H9 (cell line): Measurements from ENCODE around the gene GLS2. TPM values are rescaled to one million over a fixed set of nuclear protein-coding genes. Genes with fewer than 3 reads are reported as not detected.

Experiments
- DNase-seq: peaks from one replicate; pipeline ENCODE4 v3.0.0-alpha.2; 2017
- H2AFZ ChIP-seq: one replicate; pipeline ENCODE4 v1.6.1; 2013; ENCODE audit warnings: mild to moderate bottlenecking, low read length, control low read depth, moderate library complexity
- H2AK5ac ChIP-seq: 2 replicates; pipeline ENCODE4 v1.6.1; 2013; ENCODE audit warnings: low read length, control low read depth, mixed read lengths; ENCODE audit not compliant: insufficient read length
- H2BK120ac ChIP-seq: one replicate; pipeline ENCODE4 v1.6.1; 2013; ENCODE audit warnings: low read depth, mild to moderate bottlenecking, low read length, control low read depth, inconsistent platforms; ENCODE audit not compliant: poor library complexity, severe bottlenecking
- H2BK12ac ChIP-seq: 2 replicates; pipeline ENCODE4 v1.6.1; 2013; ENCODE audit warnings: low read length, control low read depth, mixed read lengths, low read depth; ENCODE audit not compliant: insufficient read length
- H2BK15ac ChIP-seq: 2 replicates; pipeline ENCODE4 v1.6.1; 2013; ENCODE audit warnings: low read depth, low read length, control low read depth
- H2BK20ac ChIP-seq: one replicate; pipeline ENCODE4 v1.6.1; 2013; ENCODE audit warnings: low read depth, mild to moderate bottlenecking, low read length, control low read depth, inconsistent platforms; ENCODE audit not compliant: poor library complexity, severe bottlenecking
- H2BK5ac ChIP-seq: 2 replicates; pipeline ENCODE4 v1.6.1; 2013; ENCODE audit warnings: low read length, control low read depth, mixed read lengths; ENCODE audit not compliant: insufficient read length
- H3K14ac ChIP-seq: 2 replicates; pipeline ENCODE4 v1.6.1; 2013; ENCODE audit warnings: low read length, control low read depth; ENCODE audit not compliant: insufficient read depth
- H3K18ac ChIP-seq: 2 replicates; pipeline ENCODE4 v1.6.1; 2013; ENCODE audit warnings: low read depth, mild to moderate bottlenecking, mixed read lengths, low read length, control low read depth; ENCODE audit not compliant: insufficient read length
- H3K23ac ChIP-seq: 2 replicates; pipeline ENCODE4 v1.6.1; 2013; ENCODE audit warnings: low read length, control low read depth, mixed read lengths, low read depth; ENCODE audit not compliant: insufficient read length
- H3K23me2 ChIP-seq: 2 replicates; pipeline ENCODE4 v1.6.1; 2013; ENCODE audit warnings: low read depth, mild to moderate bottlenecking, mixed read lengths, low read length, control low read depth; ENCODE audit not compliant: insufficient read length, poor library complexity, severe bottlenecking
- H3K27ac ChIP-seq: 2 replicates; pipeline ENCODE4 v1.5.1; 2013; ENCODE audit warnings: low read length, control low read depth, mixed read lengths, low read depth; ENCODE audit not compliant: insufficient read length
- H3K27me3 ChIP-seq: 2 replicates; pipeline ENCODE4 v1.6.1; 2013; ENCODE audit warnings: low read length, control low read depth, inconsistent platforms; ENCODE audit not compliant: insufficient read depth
- H3K4ac ChIP-seq: 2 replicates; pipeline ENCODE4 v1.6.1; 2013; ENCODE audit warnings: low read depth, mild to moderate bottlenecking, control low read depth, inconsistent platforms, low read length, moderate library complexity
- H3K4me1 ChIP-seq: 2 replicates; pipeline ENCODE4 v1.6.1; 2013; ENCODE audit warnings: low read length, control low read depth, inconsistent platforms; ENCODE audit not compliant: insufficient read depth
- H3K4me2 ChIP-seq: 2 replicates; pipeline ENCODE4 v1.6.1; 2013; ENCODE audit warnings: low read length, control low read depth, mixed read lengths; ENCODE audit not compliant: insufficient read length, insufficient read depth
- H3K56ac ChIP-seq: 2 replicates; pipeline ENCODE4 v1.6.1; 2013; ENCODE audit warnings: low read depth, mild to moderate bottlenecking, mixed read lengths, low read length, control low read depth; ENCODE audit not compliant: insufficient read length
- H3K79me1 ChIP-seq: 2 replicates; pipeline ENCODE4 v1.6.1; 2013; ENCODE audit warnings: low read depth, mild to moderate bottlenecking, moderate library complexity, low read length, control low read depth, inconsistent platforms; ENCODE audit not compliant: insufficient read depth, poor library complexity, severe bottlenecking
- H3K79me2 ChIP-seq: 2 replicates; pipeline ENCODE4 v1.6.1; 2013; ENCODE audit warnings: low read length, control low read depth, inconsistent platforms; ENCODE audit not compliant: insufficient read depth
- H3K9ac ChIP-seq: 2 replicates; pipeline ENCODE4 v1.6.1; 2013; ENCODE audit warnings: low read length, control low read depth, mixed read lengths; ENCODE audit not compliant: insufficient read length; ENCODE audit errors: extremely low read depth
- H3K9me3 ChIP-seq: one replicate; pipeline ENCODE4 v1.6.1; 2013; ENCODE audit warnings: low read depth, low read length, inconsistent platforms; ENCODE audit not compliant: control insufficient read depth
- H3T11ph ChIP-seq: one replicate; pipeline ENCODE4 v1.6.1; 2013; ENCODE audit warnings: mild to moderate bottlenecking, low read length, control low read depth, inconsistent platforms
- H4K20me1 ChIP-seq: one replicate; pipeline ENCODE4 v1.6.1; 2013; ENCODE audit not compliant: control insufficient read depth, insufficient read length, insufficient read depth
- H4K5ac ChIP-seq: 2 replicates; pipeline ENCODE4 v1.6.1; 2013; ENCODE audit warnings: low read depth, mild to moderate bottlenecking, mixed read lengths, low read length, control low read depth; ENCODE audit not compliant: insufficient read length
- H4K8ac ChIP-seq: replicated peaks from 2 replicates; pipeline ENCODE4 v1.6.1; 2013; ENCODE audit warnings: low read length, control low read depth, mixed read lengths, low read depth; ENCODE audit not compliant: insufficient read length
- H4K91ac ChIP-seq: 2 replicates; pipeline ENCODE4 v1.6.1; 2013; ENCODE audit warnings: low read depth, mild to moderate bottlenecking, moderate library complexity, mixed read lengths, low read length, control low read depth; ENCODE audit not compliant: insufficient read length
- H3K27ac Mint-ChIP-seq, 3 experiments: 2 replicates in 2 of 3; 3 replicates in 1 of 3; pipeline ENCODE4 v1.8.0; 2020 to 2021; ENCODE audit warnings: mixed read lengths in 3 of 3, mild to moderate bottlenecking in 1 of 3, moderate library complexity in 1 of 3
- H3K27me3 Mint-ChIP-seq: 2 replicates; pipeline ENCODE4 v1.8.0; 2021; ENCODE audit warnings: low read depth, mild to moderate bottlenecking, moderate library complexity, mixed read lengths
- H3K36me3 Mint-ChIP-seq, 3 experiments: 2 replicates in 2 of 3; 3 replicates in 1 of 3; pipeline ENCODE4 v1.8.0; 2020 to 2021; ENCODE audit warnings: low read depth in 3 of 3, mixed read lengths in 3 of 3; ENCODE audit not compliant: insufficient read depth in 1 of 3
- H3K4me1 Mint-ChIP-seq, 2 experiments: 2 replicates each; pipeline ENCODE4 v1.8.0; 2020; ENCODE audit warnings: mixed read lengths in 2 of 2
- H3K4me3 Mint-ChIP-seq, 2 experiments: 2 replicates in 1 of 2; 3 replicates in 1 of 2; pipeline ENCODE4 v1.8.0; 2020 to 2021; ENCODE audit warnings: mild to moderate bottlenecking in 2 of 2, mixed read lengths in 2 of 2, moderate library complexity in 1 of 2
- H3K9me3 Mint-ChIP-seq, 2 experiments: 2 replicates in 1 of 2; 3 replicates in 1 of 2; pipeline ENCODE4 v1.8.0; 2020; ENCODE audit warnings: mild to moderate bottlenecking in 2 of 2, mixed read lengths in 2 of 2, moderate library complexity in 1 of 2
- WGBS: extraction: QIAGEN DNeasy Blood & Tissue Kit; methylation state at CpG from one replicate; pipeline ENCODE4 v1.1.7; 2013; ENCODE audit warnings: missing lambda C conversion rate, low lambda C conversion rate, mixed read lengths; ENCODE audit not compliant: insufficient read length; ENCODE audit errors: extremely low coverage; 5-methylcytosine and 5-hydroxymethylcytosine counted together
- total RNA-seq: library from RNA; stranded (reverse); gene quantifications from 2 replicates; pipeline ENCODE4 v1.2.1, GENCODE V29; 2021
- TF ChIP-seq, protein P1 (sequence below): fragments of 200-600 bp; sonication (generic); conservative IDR thresholded peaks from 3 replicates; pipeline ENCODE4 v1.8.0; 2021; ENCODE audit warnings: antibody characterized with exemption, mild to moderate bottlenecking

The GLS2 gene
- total RNA-seq, 1 experiment from 2014 or later: 17.0 TPM

DNA sequence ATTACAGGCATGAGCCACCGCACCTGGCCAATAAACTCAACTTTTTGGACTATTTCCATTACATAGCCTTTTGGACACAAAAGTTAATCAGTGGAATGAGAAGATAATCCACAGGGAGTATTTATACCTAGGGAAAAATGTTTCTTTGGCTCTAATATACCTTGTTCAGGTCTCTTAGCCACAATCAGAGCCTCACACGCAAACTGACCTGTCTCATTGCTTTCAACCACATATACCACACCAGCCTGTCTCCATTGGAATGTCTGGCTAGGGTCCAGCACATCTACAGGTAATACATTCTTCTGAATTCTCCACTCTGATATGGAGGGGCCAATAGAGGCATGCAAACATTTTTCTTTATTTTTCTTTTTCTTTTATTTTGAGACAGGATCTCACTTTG, 29.9 kb upstream of the GLS2 start:
- Histone ChIP-seq H3K9ac (no peak overlapping the region), H4K91ac (no peak overlapping the region), H3K23me2 (peaks cover 5% of the 10 kb centered on the region), H3K4me1 (no peaks in the 10 kb centered on the region), H3K9me3 (no peaks in the 10 kb centered on the region), H3K14ac (no peak overlapping the region), H2BK12ac (no peak overlapping the region), H2BK15ac (no peak overlapping the region), H4K20me1 (no peaks in the 10 kb centered on the region), H2BK20ac (no peak overlapping the region), H3K18ac (no peak overlapping the region), H3K4me2 (no peak overlapping the region), H4K5ac (no peak overlapping the region), H3K4ac (no peak overlapping the region), H3K27ac (no peak overlapping the region), H2BK120ac (no peak overlapping the region), H3K56ac (no peak overlapping the region), H3K79me1 (no peaks in the 10 kb centered on the region), H3K23ac (no peak overlapping the region), H3K27me3 (no peaks in the 10 kb centered on the region), H2AK5ac (no peak overlapping the region), H3K79me2 (no peaks in the 10 kb centered on the region), H2AFZ (no peak overlapping the region), H2BK5ac (no peak overlapping the region), H4K8ac (no peak overlapping the region), H3T11ph (no peak overlapping the region)
- Mint-ChIP-seq H3K4me1 (peaks cover 16 to 20% of the 10 kb centered on the region in 2 experiments), H3K9me3 (no peaks in the 10 kb centered on the region), H3K27ac (no peak overlapping the region), H3K4me3 (no peak overlapping the region), H3K27me3 (no peaks in the 10 kb centered on the region), H3K36me3 (no peaks in the 10 kb centered on the region)
- no CpG with 5 or more reads among the region's 2 CpGs for WGBS
- DNase-seq: no peak
- TF ChIP-seq, protein P1, sequence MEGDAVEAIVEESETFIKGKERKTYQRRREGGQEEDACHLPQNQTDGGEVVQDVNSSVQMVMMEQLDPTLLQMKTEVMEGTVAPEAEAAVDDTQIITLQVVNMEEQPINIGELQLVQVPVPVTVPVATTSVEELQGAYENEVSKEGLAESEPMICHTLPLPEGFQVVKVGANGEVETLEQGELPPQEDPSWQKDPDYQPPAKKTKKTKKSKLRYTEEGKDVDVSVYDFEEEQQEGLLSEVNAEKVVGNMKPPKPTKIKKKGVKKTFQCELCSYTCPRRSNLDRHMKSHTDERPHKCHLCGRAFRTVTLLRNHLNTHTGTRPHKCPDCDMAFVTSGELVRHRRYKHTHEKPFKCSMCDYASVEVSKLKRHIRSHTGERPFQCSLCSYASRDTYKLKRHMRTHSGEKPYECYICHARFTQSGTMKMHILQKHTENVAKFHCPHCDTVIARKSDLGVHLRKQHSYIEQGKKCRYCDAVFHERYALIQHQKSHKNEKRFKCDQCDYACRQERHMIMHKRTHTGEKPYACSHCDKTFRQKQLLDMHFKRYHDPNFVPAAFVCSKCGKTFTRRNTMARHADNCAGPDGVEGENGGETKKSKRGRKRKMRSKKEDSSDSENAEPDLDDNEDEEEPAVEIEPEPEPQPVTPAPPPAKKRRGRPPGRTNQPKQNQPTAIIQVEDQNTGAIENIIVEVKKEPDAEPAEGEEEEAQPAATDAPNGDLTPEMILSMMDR: no peak
